GM23248 (cell line): ENCODE data around the gene HP.
"Not testable (repeated sequence)": the region's sequence is repeated elsewhere in the genome, so short reads cannot be mapped to it uniquely, and the experiment has no call there.

Source experiments
- EZH2 ChIP-seq: fragments of 200-600 bp; sonication (generic); IDR thresholded peaks from 2 replicates; pipeline ENCODE4 v1.6.1; 2018; ENCODE audit warnings: antibody characterized with exemption, mild to moderate bottlenecking; ENCODE audit not compliant: insufficient read depth, poor library complexity, severe bottlenecking
- EZH2phosphoT487 ChIP-seq: fragments of 200-600 bp; sonication (generic); IDR thresholded peaks from 2 replicates; pipeline ENCODE4 v1.6.1; 2018; ENCODE audit warnings: antibody characterized with exemption, moderate library complexity, mild to moderate bottlenecking, low read depth; ENCODE audit not compliant: insufficient read depth

GRCh38 chr16:72076991-72077706 lies 22.8 kb downstream of the HP start:
- not testable (repeated sequence) for TF ChIP-seq EZH2, EZH2phosphoT487
